ENCODE data around the gene PHF2. TPM values are rescaled to one million over a fixed set of nuclear protein-coding genes. Genes with fewer than 3 reads are reported as not detected.

The PHF2 gene
- total and polyA plus RNA-seq, 2 of the 4 experiments (the other 2 are of a cell fraction): 5.9 to 9.5 TPM

- no peak for DNase-seq
- no peaks in the 10 kb centered on the region; a peak in 1 of 4 replicates for H3K79me1 ChIP-seq (ENCODE audit: low read depth in 1 of 2, low read length in 2 of 2)
- H3K36me3 ChIP-seq (ENCODE audit: control insufficient read depth, insufficient read depth, low read length): peaks cover 35% of the 10 kb centered on the region
- H2AK5ac ChIP-seq (ENCODE audit: low read depth, low read length): no peak overlapping the region
- H3K27ac ChIP-seq (ENCODE audit: insufficient read depth, low read length): no peak overlapping the region
- no TSS peak for BruUV-seq (replicated peaks)
- H3K14ac ChIP-seq (replicated peaks; ENCODE audit: low read depth, low read length): no peak overlapping the region
- dilution Hi-C loops (cut with HindIII; ENCODE audit: low sequenced_read_pairs, unreplicated experiment) (no loop called here), intact Hi-C loops (cut with micrococcal nuclease) (loop anchor here (5.0 kb wide), 1 partner anchor 89 kb away; the partner anchor contains the start of gene PHF2), in situ Hi-C loops (cut with MboI; ENCODE audit: low sequenced_read_pairs) (no loop called here)
- H3K9me3 ChIP-seq (ENCODE audit: control insufficient read depth, insufficient read depth, low read length): no peaks in the 10 kb centered on the region
- no peak overlapping the region for H3K9ac ChIP-seq (ENCODE audit: low read depth, low read length)
- peaks cover 8% of the 10 kb centered on the region for H4K20me1 ChIP-seq (ENCODE audit: insufficient read depth, low read length)
- no peak overlapping the region for H3K23ac ChIP-seq (ENCODE audit: low read depth, low read length)
- H3K4me2 ChIP-seq (ENCODE audit: low read depth, low read length): no peak overlapping the region
- peaks cover 4% of the 10 kb centered on the region; the same call in 1 of the 2 replicates for H3K9me1 ChIP-seq (ENCODE audit: insufficient read depth, low read length)
- no peaks in the 10 kb centered on the region for H3K4me1 ChIP-seq (ENCODE audit: control insufficient read depth, insufficient read depth, low read length)
- ChIA-PET POLR2A (ENCODE audit: unreplicated experiment) (no interaction called here), CTCF (no interaction called here)
- H2BK15ac ChIP-seq (ENCODE audit: low read depth, low read length): no peak overlapping the region
- no peak overlapping the region for H4K8ac ChIP-seq (ENCODE audit: low read depth in 2 of 2, low read length in 2 of 2)
- H2BK5ac ChIP-seq (ENCODE audit: low read depth, low read length, poor library complexity, severe bottlenecking): no peak overlapping the region
- H2BK120ac ChIP-seq (ENCODE audit: low read depth, low read length): no peak overlapping the region
- no peaks in the 10 kb centered on the region for H3K27me3 ChIP-seq (ENCODE audit: control insufficient read depth, insufficient read depth, low read length)
- no peak for ATAC-seq (ENCODE audit: low read depth)
- no peak overlapping the region for H3K4me3 ChIP-seq (ENCODE audit: insufficient read depth, low read depth, low read length)
- H3K18ac ChIP-seq (ENCODE audit: low read depth, low read length): no peak overlapping the region
- no peak overlapping the region for H4K91ac ChIP-seq (ENCODE audit: insufficient read depth, low read depth, low read length)
- WGBS, 2 experiments (ENCODE audit: extremely low coverage in 2 of 2, insufficient read length in 1 of 2): 100% methylated on average over 1 of the region's 27 CpGs; no CpG with 5 or more reads in 1 of the 2 experiments
- no peak overlapping the region for H4K5ac ChIP-seq (ENCODE audit: low read depth, low read length)
- no peak for TF ChIP-seq MAZ (IDR thresholded peaks at IDR 0.05; ENCODE audit: borderline replicate concordance, low read depth, low read length)
- no peak for TF ChIP-seq CEBPB (IDR thresholded peaks at IDR 0.05; ENCODE audit: low read depth, low read length)
- TF ChIP-seq BHLHE40 (IDR thresholded peaks at IDR 0.05; ENCODE audit: low read depth, low read length): no peak
- TF ChIP-seq MXI1 (IDR thresholded peaks at IDR 0.05; ENCODE audit: borderline replicate concordance, low read depth, low read length): no peak
- TF ChIP-seq CTCF (conservative IDR thresholded peaks at IDR 0.05; ENCODE audit: low read depth, low read length): no peak
- no peak for TF ChIP-seq RCOR1 (IDR thresholded peaks at IDR 0.05; ENCODE audit: insufficient replicate concordance, low read length)
- TF ChIP-seq CHD1 (IDR thresholded peaks at IDR 0.05; ENCODE audit: low read depth, low read length): no peak
- no peak for TF ChIP-seq FOS (IDR thresholded peaks at IDR 0.05; ENCODE audit: low read depth, low read length)
- TF ChIP-seq RFX5 (IDR thresholded peaks at IDR 0.05; ENCODE audit: low read depth, low read length): no peak
- TF ChIP-seq USF2 (IDR thresholded peaks at IDR 0.05; ENCODE audit: low read depth, low read length): no peak
- no peak overlapping the region for H3K4ac ChIP-seq (ENCODE audit: low read depth, low read length)
- H2AK9ac ChIP-seq (replicated peaks; ENCODE audit: low read depth, low read length, poor library complexity): no peak overlapping the region
- no peak overlapping the region for H2BK20ac ChIP-seq (ENCODE audit: low read depth, low read length)
- H3K56ac ChIP-seq (ENCODE audit: extremely low read depth, insufficient read depth, low read length): no peak overlapping the region
- no peak overlapping the region for H2AFZ ChIP-seq (replicated peaks; ENCODE audit: low read length, poor library complexity)
These were observed 89.5 kb downstream of the PHF2 start for GRCh38 chr9:93665637-93666438.
